CD4-positive, alpha-beta T cell (primary cell): Measurements from ENCODE around the gene TOB2. TPM values are rescaled to one million over a fixed set of nuclear protein-coding genes. Genes with fewer than 3 reads are reported as not detected.

ENCODE experiments used
- ATAC-seq: fragments of 200-7000 bp; cut with Tn5 transposase; one replicate; pipeline ENCODE4 v1.10.0; 2022; ENCODE audit warnings: mild to moderate bottlenecking; ENCODE audit not compliant: poor library complexity
- CTCF ChIA-PET: fragments of 350-600 bp; sonication (Branson Sonifier 250); formaldehyde crosslinking; loops from one replicate; lab custom pipeline; 2021; ENCODE audit warnings: antibody characterized with exemption, inconsistent platforms; lab: Charles Lee
- POLR2A ChIA-PET: fragments of 350-600 bp; sonication (Branson Sonifier 250); formaldehyde crosslinking; loops from one replicate; lab custom pipeline; 2021; ENCODE audit warnings: antibody characterized with exemption, inconsistent platforms; lab: Charles Lee
- DNase-seq, 14 experiments: peaks; one replicate each; pipeline ENCODE4 v3.0.0-alpha.2; 2013 to 2020; ENCODE audit warnings: mixed read lengths in 2 of 14
- H3K27ac ChIP-seq, 2 donors: one replicate each; pipeline versions ENCODE4 v1.5.1 to v1.7.0; 2013; ENCODE audit warnings: low read length in 2 of 2, low read depth in 1 of 2, mild to moderate bottlenecking in 1 of 2
- H3K27me3 ChIP-seq, 2 experiments: 1 replicate in 1 of 2; 2 replicates in 1 of 2; pipeline versions ENCODE4 v1.6.1 to v1.7.0; 2013; ENCODE audit warnings: low read length in 2 of 2, control low read depth in 1 of 2, mild to moderate bottlenecking in 1 of 2, moderate library complexity in 1 of 2; ENCODE audit not compliant: insufficient read depth in 2 of 2, control insufficient read depth in 1 of 2
- H3K36me3 ChIP-seq: one replicate; pipeline ENCODE4 v1.6.1; 2013; ENCODE audit warnings: low read length, control low read depth; ENCODE audit not compliant: insufficient read depth
- H3K4me1 ChIP-seq: one replicate; pipeline ENCODE4 v1.6.1; 2013; ENCODE audit warnings: low read length, control low read depth; ENCODE audit not compliant: insufficient read depth
- H3K4me3 ChIP-seq: one replicate; pipeline ENCODE4 v1.5.1; 2013; ENCODE audit warnings: mild to moderate bottlenecking, low read length, moderate library complexity
- H3K9me3 ChIP-seq, 2 experiments: 1 replicate in 1 of 2; 2 replicates in 1 of 2; pipeline versions ENCODE4 v1.6.1 to v1.7.0; 2013; ENCODE audit warnings: low read length in 2 of 2, mild to moderate bottlenecking in 2 of 2, control low read depth in 1 of 2, moderate library complexity in 1 of 2; ENCODE audit not compliant: control insufficient read depth in 1 of 2, insufficient read depth in 1 of 2
- H3K27ac Mint-ChIP-seq: one replicate; pipeline ENCODE4 v1.8.0; 2020; ENCODE audit warnings: mixed read lengths
- H3K27me3 Mint-ChIP-seq: one replicate; pipeline ENCODE4 v1.8.0; 2021; ENCODE audit warnings: mixed read lengths
- H3K36me3 Mint-ChIP-seq: one replicate; pipeline ENCODE4 v1.8.0; 2021; ENCODE audit warnings: low read depth, mixed read lengths
- H3K4me1 Mint-ChIP-seq: one replicate; pipeline ENCODE4 v1.8.0; 2021; ENCODE audit warnings: low read depth, mixed read lengths
- H3K4me3 Mint-ChIP-seq: one replicate; pipeline ENCODE4 v1.8.0; 2020; ENCODE audit warnings: mild to moderate bottlenecking, mixed read lengths
- H3K9me3 Mint-ChIP-seq: one replicate; pipeline ENCODE4 v1.8.0; 2020; ENCODE audit warnings: mixed read lengths
- CTCF ChIP-seq: fragments of 200-600 bp; IDR thresholded peaks from one replicate; pipeline ENCODE4 v1.8.0; 2022; ENCODE audit warnings: antibody characterized with exemption, mild to moderate bottlenecking
- intact Hi-C, 2 experiments: fragments of 100-400 bp; cut with DNase I in 1 of 2; cut with micrococcal nuclease in 1 of 2; formaldehyde crosslinking; loops; one replicate each; pipeline versions ENCODE4 v1.15.1 to v1.9.0; 2023 to 2025; cut with DNase I, micrococcal nuclease
- total RNA-seq, 174 experiments: library from RNA in 2 of 174; stranded (reverse) in 2 of 174; gene quantifications; one replicate each; pipeline ENCODE4 v1.2.3 and lab custom pipeline; 2021 to 2026

The TOB2 gene
- total RNA-seq, 2 experiments from 2014 or later, result 21.0 to 26.7 TPM

GRCh38 chr22:41488596-41489385 is 42.2 kb upstream of the TOB2 start:
- DNase-seq, result no peak
- H3K27me3 ChIP-seq, result no peaks in the 10 kb centered on the region
- CTCF ChIA-PET, result no interaction called here
- no peak for ATAC-seq
- Mint-ChIP-seq H3K27me3 (no peaks in the 10 kb centered on the region), H3K36me3 (peaks cover 15% of the 10 kb centered on the region), H3K4me1 (peaks cover 32% of the 10 kb centered on the region), H3K9me3 (no peaks in the 10 kb centered on the region), H3K27ac (no peak overlapping the region), H3K4me3 (no peak overlapping the region)
- intact Hi-C loops, result no loop called here
- H3K4me1 ChIP-seq, result peaks cover 3% of the 10 kb centered on the region
- no peak for TF ChIP-seq CTCF
- no peak overlapping the region for H3K27ac ChIP-seq
- no peak overlapping the region for H3K4me3 ChIP-seq
- POLR2A ChIA-PET, result no interaction called here
- peaks cover 4% of the 10 kb centered on the region for H3K36me3 ChIP-seq
- no peaks in the 10 kb centered on the region for H3K9me3 ChIP-seq

- H3K27ac Mint-ChIP-seq, result no peak overlapping the region
- no peaks in the 10 kb centered on the region for H3K9me3 Mint-ChIP-seq
- ChIA-PET POLR2A (no interaction called here), CTCF (no interaction called here)
- intact Hi-C loops, result no loop called here
- Histone ChIP-seq H3K27ac (no peak overlapping the region), H3K36me3 (peaks cover 4% of the 10 kb centered on the region), H3K4me1 (peaks cover 3% of the 10 kb centered on the region), H3K27me3 (no peaks in the 10 kb centered on the region), H3K9me3 (no peaks in the 10 kb centered on the region), H3K4me3 (no peak overlapping the region)
- DNase-seq (no peak), ATAC-seq (no peak)
- no peak for TF ChIP-seq CTCF
- H3K4me1 Mint-ChIP-seq, result peaks cover 34% of the 10 kb centered on the region
- no peaks in the 10 kb centered on the region for H3K27me3 Mint-ChIP-seq
- H3K4me3 Mint-ChIP-seq, result no peak overlapping the region
- H3K36me3 Mint-ChIP-seq, result peaks cover 17% of the 10 kb centered on the region
Observed at GRCh38 chr22:41488076-41488475, 41.5 kb upstream of the TOB2 start.

- Histone ChIP-seq H3K4me1 (peaks cover 5% of the 10 kb centered on the region), H3K4me3 (no peak overlapping the region), H3K27me3 (no peaks in the 10 kb centered on the region), H3K27ac (no peak overlapping the region), H3K36me3 (peaks cover 5% of the 10 kb centered on the region), H3K9me3 (no peaks in the 10 kb centered on the region)
- DNase-seq (no peak), ATAC-seq (no peak)
- H3K27me3 Mint-ChIP-seq, result no peaks in the 10 kb centered on the region
- ChIA-PET POLR2A (no interaction called here), CTCF (no interaction called here)
- no peak overlapping the region for H3K27ac Mint-ChIP-seq
- peaks cover 17% of the 10 kb centered on the region for H3K36me3 Mint-ChIP-seq
- no peak for TF ChIP-seq CTCF
- intact Hi-C loops, result no loop called here
- no peaks in the 10 kb centered on the region for H3K9me3 Mint-ChIP-seq
- H3K4me1 Mint-ChIP-seq, result peaks cover 40% of the 10 kb centered on the region
- no peak overlapping the region for H3K4me3 Mint-ChIP-seq
Observed at GRCh38 chr22:41487037-41487935, 40.7 kb upstream of the TOB2 start.
